HepG2 (cell line): Measurements from ENCODE around the gene FCER1G. TPM values are rescaled to one million over a fixed set of nuclear protein-coding genes. Genes with fewer than 3 reads are reported as not detected.
A peak's percentile ranks its signal among the peaks of the same experiment; 100 is the strongest.

Source experiments
- EED ChIP-seq: sonication (generic); formaldehyde crosslinking; IDR thresholded peaks from 2 replicates; pipeline ENCODE4 v1.5.0; 2020; ENCODE audit warnings: mild to moderate bottlenecking, missing genetic modification reagents
- FOSL2 ChIP-seq: sonication (generic); formaldehyde crosslinking; IDR thresholded peaks from 2 replicates; pipeline ENCODE4 v1.4.0; 2020; ENCODE audit warnings: missing genetic modification reagents
- FOXJ3 ChIP-seq: sonication (generic); formaldehyde crosslinking; IDR thresholded peaks from 2 replicates; pipeline ENCODE4 v1.4.0; 2020; ENCODE audit warnings: missing genetic modification reagents, mild to moderate bottlenecking, borderline replicate concordance
- GFI1 ChIP-seq: sonication (generic); formaldehyde crosslinking; IDR thresholded peaks from 2 replicates; pipeline ENCODE4 v1.5.0; 2020; ENCODE audit warnings: missing genetic modification reagents, mild to moderate bottlenecking, borderline replicate concordance
- HCFC1 ChIP-seq: fragments of 150-350 bp; IDR thresholded peaks from 2 replicates; pipeline ENCODE4 v1.6.1; 2014; ENCODE audit warnings: low read depth, low read length
- HOMEZ ChIP-seq: IDR thresholded peaks from 2 replicates; pipeline ENCODE4 v1.6.1; 2016; ENCODE audit warnings: low read depth
- IRF1 ChIP-seq: sonication (generic); formaldehyde crosslinking; IDR thresholded peaks from 2 replicates; pipeline ENCODE4 v1.4.0; 2020; ENCODE audit warnings: low read depth, mild to moderate bottlenecking, missing genetic modification reagents
- KLF16 ChIP-seq, 2 experiments: sonication (generic) in 1 of 2; formaldehyde crosslinking in 1 of 2; IDR thresholded peaks; 2 replicates each; pipeline versions ENCODE4 v1.6.1 to v1.8.0; 2016 to 2023; ENCODE audit warnings: missing genetic modification reagents in 2 of 2, missing compliant biosample characterization in 1 of 2
- POLR2AphosphoS5 ChIP-seq: IDR thresholded peaks from 2 replicates; pipeline ENCODE4 v1.6.1; 2012; ENCODE audit warnings: low read depth, low read length
- PREB ChIP-seq: sonication (generic); formaldehyde crosslinking; IDR thresholded peaks from 2 replicates; pipeline ENCODE4 v1.4.0; 2020; ENCODE audit warnings: missing genetic modification reagents
- SCMH1 ChIP-seq: sonication (generic); formaldehyde crosslinking; IDR thresholded peaks from 2 replicates; pipeline ENCODE4 v1.9.0; 2021; ENCODE audit warnings: missing genetic modification reagents, mild to moderate bottlenecking, borderline replicate concordance
- SRY ChIP-seq: sonication (generic); formaldehyde crosslinking; IDR thresholded peaks from 2 replicates; pipeline ENCODE4 v1.8.0; 2022; ENCODE audit warnings: mild to moderate bottlenecking, missing genetic modification reagents
- TP53 ChIP-seq: sonication (generic); formaldehyde crosslinking; conservative IDR thresholded peaks from 2 replicates; pipeline ENCODE4 v1.4.0; 2020; ENCODE audit warnings: missing genetic modification reagents
- ZNF142 ChIP-seq: sonication (generic); formaldehyde crosslinking; IDR thresholded peaks from 2 replicates; pipeline ENCODE4 v1.4.0; 2020; ENCODE audit warnings: missing genetic modification reagents
- ZNF598 ChIP-seq: sonication (generic); formaldehyde crosslinking; IDR thresholded peaks from 2 replicates; pipeline ENCODE4 v1.5.1; 2020; ENCODE audit warnings: mild to moderate bottlenecking, missing genetic modification reagents, borderline replicate concordance
- ZNF670 ChIP-seq: sonication (generic); formaldehyde crosslinking; IDR thresholded peaks from 2 replicates; pipeline ENCODE4 v1.8.0; 2022; ENCODE audit warnings: mild to moderate bottlenecking, missing genetic modification reagents, borderline replicate concordance
- polyA plus RNA-seq, 8 experiments: library from polyadenylated mRNA; depleted of rRNA in 3 of 8; stranded (reverse) in 7 of 8; unstranded in 1 of 8; fragments of >200 nt; fragmentation: Illumina TruSeq in 4 of 8; extraction: Trizol in 4 of 8; gene quantifications; 2 replicates each; pipeline versions ENCODE4 v1.2.1 to v1.2.3, GENCODE V29; 2011 to 2016; ENCODE audit warnings: low read depth in 4 of 8, missing spikeins in 1 of 8, mixed read lengths in 1 of 8; ENCODE audit not compliant: insufficient read depth in 1 of 8
- total RNA-seq, 5 experiments: library from RNA; depleted of rRNA; stranded (reverse); fragments of >200 nt; fragmentation: Illumina TruSeq; extraction: Trizol; gene quantifications; 2 replicates each; pipeline ENCODE4 v1.2.3, GENCODE V29; 2016; ENCODE audit warnings: low read depth in 1 of 5
- TF ChIP-seq, protein P1 (sequence below): IDR thresholded peaks from 2 replicates; pipeline ENCODE4 v1.6.1; 2016; ENCODE audit warnings: mild to moderate bottlenecking

The FCER1G gene
- total and polyA plus RNA-seq, 2 of the 13 experiments (the other 11 are each of a cell fraction or from before 2014, with no cell fraction given) = 1.3 to 6.4 TPM

GRCh38 chr1:161165742-161166668, 49.1 kb upstream of the FCER1G start, which contains the start of gene PPOX (continued):
- TF ChIP-seq ZNF142 (CRISPR knock-in tag) (peak; percentile 78; the same call in 1 of the 2 replicates), TP53 (CRISPR knock-in tag) (no peak), HOMEZ (CRISPR knock-in tag) (no peak), ZNF598 (CRISPR knock-in tag) (no peak), POLR2AphosphoS5 (peak; percentile 33), GFI1 (CRISPR knock-in tag) (no peak), FOSL2 (CRISPR knock-in tag) (no peak), SRY (peak; percentile 23; the same call in 1 of the 2 replicates), ZNF670 (CRISPR knock-in tag) (peak; percentile 65; the same call in 1 of the 2 replicates), FOXJ3 (CRISPR knock-in tag) (0 out of 2 replicates have a peak, but pooled peaks have one; percentile 44), IRF1 (no peak), PREB (no peak), KLF16 (CRISPR knock-in tag; IDR thresholded peaks at IDR 0.05) (peak; percentile 86 to 94; a peak in 3 of 4 replicates), SCMH1 (CRISPR knock-in tag) (no peak), HCFC1 (no peak), EED (CRISPR knock-in tag) (peak; percentile 75; the same call in 1 of the 2 replicates)
- TF ChIP-seq, protein P1, sequence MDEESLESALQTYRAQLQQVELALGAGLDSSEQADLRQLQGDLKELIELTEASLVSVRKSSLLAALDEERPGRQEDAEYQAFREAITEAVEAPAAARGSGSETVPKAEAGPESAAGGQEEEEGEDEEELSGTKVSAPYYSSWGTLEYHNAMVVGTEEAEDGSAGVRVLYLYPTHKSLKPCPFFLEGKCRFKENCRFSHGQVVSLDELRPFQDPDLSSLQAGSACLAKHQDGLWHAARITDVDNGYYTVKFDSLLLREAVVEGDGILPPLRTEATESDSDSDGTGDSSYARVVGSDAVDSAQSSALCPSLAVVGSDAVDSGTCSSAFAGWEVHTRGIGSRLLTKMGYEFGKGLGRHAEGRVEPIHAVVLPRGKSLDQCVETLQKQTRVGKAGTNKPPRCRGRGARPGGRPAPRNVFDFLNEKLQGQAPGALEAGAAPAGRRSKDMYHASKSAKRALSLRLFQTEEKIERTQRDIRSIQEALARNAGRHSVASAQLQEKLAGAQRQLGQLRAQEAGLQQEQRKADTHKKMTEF (CRISPR knock-in tag) = peak; percentile 69; the same call in 1 of the 2 replicates
